NCI-H748 treated with DMSO at 0.1 percent for 48 hours (cell line): ENCODE measurements around the gene RAB38.

Experiments
- DNase-seq: peaks from one replicate; lab custom pipeline; 2025; lab: John Stamatoyannopoulos, UW

The RAB38 gene

GRCh38 chr11:88174709-88175568, at the start of gene RAB38:
Gene RAB38 (minus strand): TSS chr11:88175443. CDS start chr11:88175384, 59 bp downstream.
- DNase-seq, result no peak

GRCh38 chr11:88213406-88213805, 38.2 kb upstream of the RAB38 start:
- no peak for DNase-seq

GRCh38 chr11:88212300-88212699, 37.1 kb upstream of the RAB38 start:
- no peak for DNase-seq

DNA sequence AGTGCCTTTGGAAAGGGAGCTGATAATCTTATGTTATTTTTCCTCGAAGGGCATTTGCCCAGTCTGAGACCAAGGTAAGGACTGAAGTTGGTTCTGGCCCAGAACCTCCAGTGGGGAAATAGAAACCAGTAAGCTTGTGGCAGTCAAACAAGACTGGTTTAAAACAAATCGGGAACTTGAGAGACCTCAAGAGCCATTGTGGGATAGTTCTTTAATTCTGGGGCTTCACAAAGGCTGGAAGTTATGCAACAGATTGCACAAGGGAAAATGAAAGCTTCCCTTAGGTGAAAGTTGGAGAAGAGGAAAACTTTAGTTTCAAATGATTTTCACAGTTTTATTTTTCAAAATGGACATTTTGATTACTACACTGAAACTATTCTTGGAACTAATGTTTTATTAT, 33.5 kb upstream of the RAB38 start:
- DNase-seq, result no peak

DNA sequence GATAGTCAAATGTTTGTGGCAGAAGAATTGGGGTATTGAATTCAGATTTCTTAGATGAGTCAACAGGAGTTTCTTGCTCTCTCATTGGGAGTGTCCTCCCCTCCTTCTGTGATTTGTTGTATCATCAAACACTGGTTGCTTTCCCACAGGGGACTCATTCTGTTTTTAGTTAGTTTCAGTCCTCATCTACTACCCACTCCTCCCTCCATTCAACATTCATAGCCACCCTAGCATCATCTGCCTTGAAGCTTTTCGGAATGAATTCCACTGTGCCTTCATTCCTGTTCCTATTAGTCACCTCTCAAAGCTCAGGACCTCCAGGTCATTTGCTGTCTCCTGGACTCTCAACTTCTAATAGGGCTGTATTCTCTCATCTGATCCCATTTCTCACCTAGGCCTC, 31.5 kb upstream of the RAB38 start:
- DNase-seq, result no peak

DNA sequence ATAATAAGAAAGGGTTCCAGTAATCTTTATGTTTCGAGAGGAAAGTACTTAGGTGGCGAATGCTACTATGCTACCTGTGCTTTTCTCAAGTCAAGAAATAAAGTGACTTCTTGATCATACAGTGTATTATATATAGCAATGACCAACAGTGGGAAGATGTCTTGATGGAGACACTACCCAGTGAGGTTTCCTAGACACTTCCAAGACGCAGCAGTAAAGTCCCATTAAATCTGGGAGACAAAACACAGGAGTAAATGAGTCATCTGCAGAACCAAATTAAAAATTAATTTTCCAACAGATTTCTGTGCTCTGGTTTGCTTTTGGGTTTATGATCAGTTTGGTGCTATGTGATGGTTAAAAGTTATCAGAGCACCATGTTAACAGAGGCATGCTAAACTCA, 29.1 kb upstream of the RAB38 start:
- no peak for DNase-seq

DNA sequence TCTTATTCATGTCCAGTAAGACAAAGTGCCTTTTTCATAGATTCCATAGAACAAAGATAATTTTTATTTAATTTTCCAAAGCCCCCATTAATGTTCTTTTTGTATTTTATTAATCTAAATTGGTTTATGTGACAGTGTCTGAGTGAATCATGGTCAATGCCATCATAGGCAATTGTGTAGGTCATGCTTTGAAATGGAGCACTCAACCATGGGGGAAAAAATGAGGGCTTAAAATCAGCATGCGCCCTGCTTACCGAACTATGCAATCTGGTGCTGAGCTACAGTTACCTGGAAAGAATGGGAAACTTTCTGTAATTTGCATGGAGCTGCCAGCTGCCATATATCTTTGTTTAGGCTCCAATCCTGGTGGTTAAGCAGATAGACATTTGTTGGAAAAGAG, 28.4 kb upstream of the RAB38 start:
- DNase-seq, result no peak

DNA sequence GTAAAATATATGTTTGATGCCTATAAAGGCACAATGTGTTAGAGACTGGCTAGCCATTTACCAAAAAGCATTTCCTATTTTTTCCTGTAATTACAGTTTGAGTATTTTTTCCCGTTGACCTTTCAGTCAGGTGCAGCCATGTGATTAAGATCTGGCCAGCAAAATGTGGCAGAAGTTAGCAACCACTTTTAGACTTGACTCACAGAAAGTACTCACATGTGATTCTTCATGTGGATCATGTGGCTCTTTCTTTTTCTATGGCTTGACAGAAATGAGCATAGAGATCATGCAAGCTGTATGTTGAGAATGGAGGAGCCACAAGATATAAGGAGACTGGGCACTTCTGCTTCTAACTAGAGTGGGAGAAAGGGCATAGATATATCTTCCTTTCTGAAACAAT, 27.3 kb upstream of the RAB38 start:
- DNase-seq, result no peak

GRCh38 chr11:88196393-88196792, 21.1 kb upstream of the RAB38 start:
- no peak for DNase-seq

DNA sequence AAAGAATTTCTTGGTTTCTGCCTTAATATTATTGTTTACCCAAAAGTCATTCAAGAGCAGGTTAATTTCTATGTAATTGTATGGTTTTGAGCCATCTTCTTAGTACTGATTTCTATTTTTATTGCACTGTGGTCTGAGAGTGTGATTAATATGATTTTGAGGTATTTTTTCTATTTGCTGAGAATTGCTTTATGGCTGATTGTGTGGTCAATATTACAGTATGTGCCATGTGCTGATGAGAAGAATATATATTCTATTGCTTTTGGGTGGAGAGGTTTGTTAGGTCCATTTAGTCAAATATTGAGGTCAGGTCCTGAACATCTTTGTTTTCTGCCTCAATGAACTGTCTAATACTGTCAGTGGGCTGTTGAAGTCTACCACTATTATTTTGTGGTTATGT, 20.7 kb upstream of the RAB38 start:
- no peak for DNase-seq

DNA sequence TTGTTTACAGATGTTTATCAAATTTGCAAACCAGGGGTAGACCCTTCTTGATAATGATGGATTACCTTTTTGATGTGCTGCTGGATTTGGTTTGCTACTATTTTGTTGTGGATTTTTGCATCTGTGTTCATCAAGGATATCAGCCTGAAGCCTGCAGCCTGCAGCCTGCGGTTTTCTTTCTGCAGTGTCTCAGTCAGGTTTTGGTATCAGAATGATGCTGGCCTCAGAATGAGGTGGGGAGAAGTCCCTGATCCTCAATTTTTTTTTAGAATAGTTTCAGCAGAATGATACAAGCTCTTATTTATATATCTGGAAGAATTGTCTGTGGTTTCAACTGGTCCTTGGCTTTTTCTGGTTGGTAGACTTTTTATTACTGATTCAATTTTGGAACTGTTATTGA, 19.7 kb upstream of the RAB38 start:
- DNase-seq, result no peak

- DNase-seq, result no peak
Measured at GRCh38 chr11:88193278-88193677, 18.0 kb upstream of the RAB38 start.

GRCh38 chr11:88188932-88189253, 13.7 kb upstream of the RAB38 start:
- no peak for DNase-seq

GRCh38 chr11:88188251-88188931, 13.1 kb upstream of the RAB38 start:
- no peak for DNase-seq

DNA sequence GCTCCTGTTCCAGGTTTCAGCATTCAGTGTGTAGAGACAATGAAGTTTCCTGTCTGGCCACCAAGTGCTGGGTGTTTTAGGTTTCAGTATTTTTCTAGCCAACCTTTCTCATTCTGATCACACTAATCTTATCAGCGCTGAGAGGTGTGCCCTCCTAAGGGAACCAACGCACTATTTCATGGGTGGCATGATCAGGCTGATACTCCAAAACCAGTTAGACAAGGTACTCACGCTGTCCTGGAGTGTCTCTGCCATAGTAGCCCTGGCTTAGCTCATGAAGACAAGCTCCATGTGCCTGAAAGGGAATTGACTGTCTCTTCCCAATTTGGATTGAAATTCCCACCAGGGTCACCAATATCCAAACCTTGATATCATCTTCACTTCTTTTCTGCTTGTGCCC, 8.0 kb upstream of the RAB38 start:
- DNase-seq, result no peak

DNA sequence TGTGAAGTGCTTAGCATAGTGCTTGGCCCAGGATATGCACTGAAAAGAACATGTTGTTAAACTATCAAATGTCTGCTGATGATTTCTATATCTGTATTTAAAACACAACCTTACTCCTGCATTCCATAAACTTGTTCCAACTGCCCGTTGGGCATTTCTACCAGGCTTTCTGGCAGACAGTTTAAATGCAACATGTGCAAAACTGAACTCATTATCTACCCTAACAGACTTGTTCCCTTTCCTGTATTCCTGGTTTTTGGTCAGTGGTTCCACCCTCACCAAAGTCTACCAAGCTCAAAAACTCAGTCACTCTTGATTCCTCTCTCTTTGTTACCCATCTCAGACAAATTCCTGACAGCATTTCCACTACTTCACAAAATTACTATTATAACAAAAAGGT, 6.5 kb upstream of the RAB38 start:
- DNase-seq, result no peak

DNA sequence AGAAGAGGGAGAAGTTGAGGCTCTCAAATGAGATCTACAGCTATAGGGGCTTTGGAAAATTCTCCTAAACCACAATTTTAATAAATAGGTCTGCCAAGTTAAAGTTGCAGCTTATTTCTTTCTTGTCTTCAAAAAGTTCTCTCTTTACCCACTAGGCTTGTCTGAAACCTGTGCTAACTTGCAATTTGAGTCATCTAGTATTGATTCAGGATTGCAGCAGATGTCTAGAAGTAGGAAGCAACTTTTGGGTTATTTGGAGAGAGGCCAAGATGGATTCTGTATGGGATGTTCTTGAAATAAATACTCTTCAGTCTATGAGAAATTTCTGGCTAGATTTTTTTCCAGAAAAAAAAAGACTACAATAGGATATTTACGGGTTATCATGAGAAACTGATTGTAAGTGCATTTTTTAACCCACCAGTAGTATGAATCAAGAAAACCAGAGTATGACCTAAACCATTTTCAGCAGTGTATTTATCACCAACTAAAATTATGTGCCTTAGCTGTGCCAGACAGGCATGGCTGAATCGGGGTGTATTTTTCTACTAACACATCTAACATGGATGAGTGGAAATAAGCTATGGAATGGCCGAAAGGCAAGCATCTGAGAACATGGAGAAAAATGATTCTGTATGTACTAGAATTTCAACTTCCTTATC, 4.9 kb upstream of the RAB38 start:
- DNase-seq, result no peak

- DNase-seq, result no peak
Measured at GRCh38 chr11:88179141-88179540, 3.9 kb upstream of the RAB38 start.

GRCh38 chr11:88178191-88178590, 2.9 kb upstream of the RAB38 start:
- no peak for DNase-seq

DNA sequence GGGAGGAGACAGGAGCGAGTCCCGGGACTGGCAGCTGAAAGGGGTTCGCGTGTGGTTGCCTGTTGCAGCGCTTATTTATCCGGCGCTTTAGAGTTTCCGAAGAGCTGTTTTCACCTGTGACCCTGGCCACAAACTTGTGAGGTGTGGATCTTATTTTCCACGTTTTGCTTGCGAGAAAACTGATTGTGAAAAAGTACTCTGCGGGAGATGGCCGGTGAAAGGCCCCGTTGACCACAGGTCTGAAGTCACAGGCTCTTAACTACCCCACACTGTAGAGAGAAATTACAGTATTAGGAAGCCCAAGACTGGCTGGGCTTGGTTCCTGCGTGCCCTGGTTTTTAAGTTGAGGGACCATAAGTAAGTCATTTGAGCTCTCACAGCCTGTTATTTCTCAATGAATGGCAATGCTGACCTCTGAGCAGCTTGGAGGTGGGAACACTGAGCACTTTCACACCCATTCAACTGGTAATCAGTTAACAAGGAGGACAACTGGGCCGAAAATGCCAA, 379 bp upstream of the RAB38 start:
- DNase-seq, result no peak

GRCh38 chr11:88173956-88174355, 1.3 kb downstream of the RAB38 start:
- no peak for DNase-seq

- DNase-seq, result no peak
Measured at GRCh38 chr11:88171982-88172381, 3.3 kb downstream of the RAB38 start.

GRCh38 chr11:88170673-88171072, 4.6 kb downstream of the RAB38 start:
- DNase-seq, result no peak
